22Rv1 (cell line): ENCODE measurements around the gene SELENOF.

Experiments used
- CTCF ChIP-seq: fragments of 450-650 bp; IDR thresholded peaks from 2 replicates; pipeline ENCODE4 v1.5.1; 2017; ENCODE audit warnings: mild to moderate bottlenecking
- ZFX ChIP-seq: fragments of 450-650 bp; IDR thresholded peaks from 2 replicates; pipeline ENCODE4 v1.6.1; 2017; ENCODE audit warnings: antibody characterized with exemption, borderline replicate concordance

- no peak for TF ChIP-seq CTCF
- TF ChIP-seq ZFX = no peak
Observed at GRCh38 chr1:86938855-86939254, 24.9 kb upstream of the SELENOF start.
